ENCODE results near the gene B3GALT5.

- TF ChIP-seq CTCF (IDR thresholded peaks at IDR 0.05) (no peak), ZFX (IDR thresholded peaks at IDR 0.05; ENCODE audit: borderline replicate concordance) (no peak)
Observed at GRCh38 chr21:39659070-39659815, 46.5 kb downstream of the B3GALT5 start.
